ENCODE results near the gene NUP160. TPM values are rescaled to one million over a fixed set of nuclear protein-coding genes. Genes with fewer than 3 reads are reported as not detected.
"Not testable (repeated sequence)": the region's sequence is repeated elsewhere in the genome, so short reads cannot be mapped to it uniquely, and the experiment has no call there.

The NUP160 gene
- total RNA-seq, 4 donors from 2014 or later = 36.5 to 53.6 (median 39.7) TPM

DNA sequence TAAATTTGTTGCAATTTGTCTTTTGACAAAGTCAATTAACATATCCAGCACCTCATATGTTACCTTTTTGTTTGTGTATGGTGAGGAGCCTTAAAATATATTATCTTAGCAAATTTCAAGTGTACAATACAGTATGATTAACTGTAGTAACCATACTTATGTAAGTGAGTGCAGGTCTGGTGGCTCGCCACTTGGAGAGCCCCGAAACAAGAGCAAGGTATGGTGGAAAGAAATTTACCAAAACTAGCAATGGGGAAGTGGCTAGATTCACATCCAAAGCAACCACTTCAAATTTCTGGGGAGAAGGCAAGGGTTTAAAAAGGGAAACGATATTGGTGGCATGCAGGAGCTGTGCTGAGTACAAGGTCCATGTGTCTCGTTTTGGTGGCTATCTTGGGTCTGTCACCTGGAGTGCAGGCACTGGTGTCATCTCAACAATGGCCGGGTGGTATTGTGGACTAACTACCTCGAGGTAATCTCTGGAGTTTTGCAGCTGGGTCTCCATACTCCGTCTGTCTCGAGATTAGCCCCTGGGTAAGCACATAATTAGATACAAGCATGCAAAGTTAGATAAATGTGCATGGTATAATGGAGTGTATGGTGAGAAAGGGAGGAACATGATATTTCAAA is 72.8 kb downstream of the NUP160 start:
- TF ChIP-seq CTCF (IDR thresholded peaks at IDR 0.05) (no peak), POLR2A (IDR thresholded peaks at IDR 0.05) (no peak)
- H3K9me3 ChIP-seq = no peaks in the 10 kb centered on the region
- no peak for DNase-seq
- H3K4me1 ChIP-seq = no peaks in the 10 kb centered on the region
- WGBS, 2 donors = 89 to 92% methylated on average over 8 of the region's 8 CpGs
- no peak overlapping the region for H3K4me3 ChIP-seq (replicated peaks in 1 of 3)
- H3K27ac ChIP-seq = no peak overlapping the region
- peaks cover 22 to 43% of the 10 kb centered on the region in 2 donors for H3K36me3 ChIP-seq
- no peaks in the 10 kb centered on the region for H3K27me3 ChIP-seq
- intact Hi-C loops (cut with DNase I) = no loop called here

DNA sequence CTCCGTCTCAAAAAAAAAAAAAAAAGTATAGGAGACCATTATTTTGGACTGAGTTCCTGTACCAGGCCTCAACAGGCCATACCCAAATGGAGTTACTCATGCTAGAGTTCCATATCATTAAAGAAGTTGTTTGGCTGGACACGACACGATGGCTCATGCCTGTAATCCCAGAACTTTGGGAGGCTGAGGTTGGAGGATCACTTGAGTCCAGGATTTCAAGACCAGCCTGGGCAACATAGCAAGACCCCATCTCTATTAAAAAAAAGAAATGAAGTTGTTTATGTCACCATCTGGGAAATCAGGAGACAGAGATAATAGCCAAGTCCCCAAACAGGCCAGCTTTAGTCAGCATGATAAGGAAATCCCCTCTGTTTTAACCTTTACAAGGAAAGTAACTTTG is 74.3 kb downstream of the NUP160 start:
- intact Hi-C loops (cut with DNase I) = no loop called here
- no peak for TF ChIP-seq CTCF (IDR thresholded peaks at IDR 0.05)
- TF ChIP-seq POLR2A (IDR thresholded peaks at IDR 0.05) = no peak
- Histone ChIP-seq H3K4me3 (replicated peaks in 1 of 3) (no peak overlapping the region), H3K27me3 (no peaks in the 10 kb centered on the region), H3K9me3 (no peaks in the 10 kb centered on the region), H3K36me3 (peaks cover 9 to 29% of the 10 kb centered on the region in 2 donors), H3K27ac (no peak overlapping the region), H3K4me1 (peaks cover 3 to 7% of the 10 kb centered on the region in 2 donors)
- DNase-seq = no peak
- WGBS, 2 donors = 88 to 95% methylated on average over 3 of the region's 3 CpGs

GRCh38 chr11:47769556-47769955 is 78.6 kb downstream of the NUP160 start:
- peak; percentile 71 to 77 for DNase-seq
- H3K4me3 ChIP-seq (replicated peaks in 1 of 3); H3K36me3 ChIP-seq; H3K9me3 ChIP-seq; H3K27me3 ChIP-seq; intact Hi-C loops (cut with DNase I): not testable (repeated sequence)
- Histone ChIP-seq H3K4me1 (peaks cover 17 to 30% of the 10 kb centered on the region in 2 donors), H3K27ac (peak overlapping the region; percentile 98 to 99 (median 99))
- 45 to 59% methylated on average over 14 of the region's 14 CpGs for WGBS, 2 donors

DNA sequence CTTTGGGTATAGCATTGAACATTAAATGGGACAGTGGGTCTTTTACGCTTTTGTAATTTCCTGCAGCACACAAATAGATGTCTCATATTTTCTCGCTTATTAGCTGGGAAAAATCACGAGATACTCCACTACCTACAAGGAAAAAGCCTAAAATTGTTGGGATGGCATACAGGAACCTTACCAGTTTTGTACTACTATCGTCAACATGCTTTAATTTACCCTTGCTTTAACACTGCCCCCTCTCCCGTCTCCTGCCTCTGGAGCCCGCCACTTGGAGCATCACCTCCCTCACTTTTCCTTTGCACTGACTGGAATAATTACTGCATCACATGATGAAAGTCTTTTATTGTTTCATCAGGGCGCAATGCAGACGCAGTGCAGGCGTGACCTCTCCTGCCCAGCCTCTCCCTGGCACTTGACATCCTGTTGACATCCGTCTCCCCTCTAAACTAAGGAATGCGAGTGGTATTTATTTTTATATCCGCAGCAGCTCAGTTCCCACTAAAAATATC is 80.0 kb downstream of the NUP160 start:
- Histone ChIP-seq H3K27me3 (no peaks in the 10 kb centered on the region), H3K9me3 (no peaks in the 10 kb centered on the region), H3K4me3 (replicated peaks in 1 of 3) (peak overlapping the region in 2 of 3 donors; percentile 21 to 38), H3K36me3 (peaks cover 4 to 8% of the 10 kb centered on the region in 2 donors), H3K27ac (peak overlapping the region; percentile 98 to 99 (median 99)), H3K4me1 (peaks cover 20 to 38% of the 10 kb centered on the region in 2 donors)
- peak; percentile 83 to 85 for DNase-seq
- peak; percentile 44 to 86 for TF ChIP-seq POLR2A (IDR thresholded peaks at IDR 0.05)
- no peak for TF ChIP-seq CTCF (IDR thresholded peaks at IDR 0.05)
- intact Hi-C loops (cut with DNase I) = no loop called here
- WGBS, 2 donors = 6 to 8% methylated on average over 12 of the region's 12 CpGs

GRCh38 chr11:47766509-47767227 is 81.5 kb downstream of the NUP160 start:
- WGBS, 2 donors = 0 to 1% methylated on average over 9 to 15 of the region's 65 CpGs
- TF ChIP-seq CTCF (IDR thresholded peaks at IDR 0.05) (no peak), POLR2A (IDR thresholded peaks at IDR 0.05) (no peak)
- peak; percentile 68 to 72 for DNase-seq
- Histone ChIP-seq H3K9me3 (no peaks in the 10 kb centered on the region), H3K27me3 (no peaks in the 10 kb centered on the region), H3K4me1 (peaks cover 20 to 38% of the 10 kb centered on the region in 2 donors), H3K4me3 (replicated peaks in 1 of 3) (peak overlapping the region; percentile 86 to 98 (median 97)), H3K36me3 (peaks cover 16 to 18% of the 10 kb centered on the region in 2 donors), H3K27ac (peak overlapping the region; percentile 96 to 100 (median 99))
- intact Hi-C loops (cut with DNase I) = no loop called here

Measured in thyroid gland (tissue), 4 donors.